ENCODE data around the gene SP5.
"Not testable (repeated sequence)": the region's sequence is repeated elsewhere in the genome, so short reads cannot be mapped to it uniquely, and the experiment has no call there.

SP5 gene

GRCh38 chr2:170711196-170711773 is 3.9 kb upstream of the SP5 start:
- DNase-seq (ENCODE audit: low read depth) = no peak

DNA sequence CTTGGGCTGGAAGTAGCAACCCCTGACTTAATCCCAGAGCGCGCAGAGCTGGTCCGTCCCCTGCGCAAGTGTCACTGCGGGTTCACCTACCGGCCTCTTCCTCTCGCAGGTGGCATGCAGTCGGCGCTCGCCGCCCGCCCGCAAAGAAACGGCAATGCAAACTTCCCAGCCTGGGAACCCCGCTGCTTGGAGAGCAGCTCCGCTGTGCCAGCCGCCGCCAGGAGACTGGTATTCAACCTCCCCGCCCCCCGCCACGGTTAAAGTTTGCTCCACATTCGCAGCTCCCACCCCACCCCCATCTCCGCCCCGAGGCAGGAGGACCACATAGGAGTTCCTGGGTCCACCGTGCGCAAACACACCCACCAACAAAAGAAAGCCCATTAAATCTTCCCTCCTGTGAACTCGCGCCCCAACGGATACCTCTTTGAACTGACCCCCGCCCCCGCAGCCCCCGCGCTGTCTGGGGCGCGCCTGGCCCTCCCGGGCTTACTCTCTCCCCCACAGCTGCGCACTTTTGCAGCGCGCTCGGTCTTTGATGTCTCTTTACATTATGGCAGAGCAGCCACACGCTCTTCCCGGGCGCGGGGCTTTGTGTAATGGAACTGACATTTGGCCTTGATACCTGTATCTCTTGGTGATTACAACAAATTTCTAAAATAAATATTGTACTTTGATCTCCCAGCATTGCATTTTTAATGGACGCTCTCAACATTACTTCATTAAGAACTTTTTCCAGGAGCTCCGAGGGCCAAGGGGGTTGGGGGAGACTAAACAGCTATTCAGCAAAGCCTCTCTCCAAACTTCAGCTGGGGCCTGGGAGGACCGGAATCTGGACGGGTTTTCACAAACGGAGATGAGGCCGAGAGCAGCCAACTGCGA is 3.1 kb upstream of the SP5 start:
- DNase-seq (ENCODE audit: low read depth) = no peak

- no peak for DNase-seq (ENCODE audit: low read depth)
Measured at GRCh38 chr2:170712653-170713542, 2.2 kb upstream of the SP5 start.

GRCh38 chr2:170713543-170714380 is 1.4 kb upstream of the SP5 start:
- DNase-seq (ENCODE audit: low read depth) = no peak

GRCh38 chr2:170714381-170715061 is 616 bp upstream of the SP5 start:
- DNase-seq (ENCODE audit: low read depth) = no peak

- no peak for DNase-seq (ENCODE audit: low read depth)
Measured at GRCh38 chr2:170715932-170716777, 1.0 kb downstream of the SP5 start.

DNA sequence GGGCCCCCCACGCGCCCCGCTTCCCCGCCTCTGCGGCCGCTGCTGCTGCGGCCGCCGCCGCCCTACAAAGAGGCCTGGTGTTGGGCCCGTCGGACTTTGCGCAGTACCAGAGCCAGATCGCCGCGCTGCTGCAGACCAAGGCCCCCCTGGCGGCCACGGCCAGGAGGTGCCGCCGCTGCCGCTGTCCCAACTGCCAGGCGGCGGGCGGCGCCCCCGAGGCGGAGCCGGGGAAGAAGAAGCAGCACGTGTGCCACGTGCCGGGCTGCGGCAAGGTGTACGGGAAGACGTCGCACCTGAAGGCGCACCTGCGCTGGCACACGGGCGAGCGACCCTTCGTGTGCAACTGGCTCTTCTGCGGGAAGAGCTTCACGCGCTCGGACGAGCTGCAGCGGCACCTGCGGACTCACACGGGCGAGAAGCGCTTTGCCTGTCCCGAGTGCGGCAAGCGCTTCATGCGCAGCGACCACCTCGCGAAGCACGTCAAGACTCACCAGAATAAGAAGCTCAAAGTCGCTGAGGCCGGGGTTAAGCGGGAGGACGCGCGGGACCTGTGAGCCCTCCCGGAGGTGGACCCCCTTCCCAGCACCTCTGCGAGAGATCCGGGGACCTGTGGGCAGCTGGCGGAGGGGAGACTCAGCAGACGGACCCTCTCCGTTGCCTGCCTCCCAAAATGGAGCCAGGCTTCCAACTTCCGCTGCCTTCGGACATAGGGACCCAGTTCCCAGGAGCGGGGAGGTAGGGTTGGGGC is 1.9 kb downstream of the SP5 start:
- no peak for DNase-seq (ENCODE audit: low read depth)

DNA sequence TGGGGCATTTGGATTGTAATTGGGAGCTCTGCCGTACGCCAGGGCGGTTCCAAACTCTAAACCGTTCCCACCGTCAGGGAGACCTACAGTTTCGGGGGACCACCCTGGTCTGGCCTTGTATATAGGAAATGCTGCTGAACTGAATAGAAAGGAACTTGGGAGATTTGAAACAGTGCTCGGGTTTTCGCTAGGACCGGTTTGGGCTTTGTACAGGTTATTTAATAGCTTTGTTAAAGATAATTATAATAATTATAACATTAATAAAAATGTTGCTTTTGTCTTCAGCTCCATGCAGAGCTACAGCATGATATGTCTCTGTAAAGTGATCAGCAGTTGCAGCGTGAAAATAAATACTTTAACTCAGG is 2.4 kb downstream of the SP5 start:
- no peak for DNase-seq (ENCODE audit: low read depth)

DNA sequence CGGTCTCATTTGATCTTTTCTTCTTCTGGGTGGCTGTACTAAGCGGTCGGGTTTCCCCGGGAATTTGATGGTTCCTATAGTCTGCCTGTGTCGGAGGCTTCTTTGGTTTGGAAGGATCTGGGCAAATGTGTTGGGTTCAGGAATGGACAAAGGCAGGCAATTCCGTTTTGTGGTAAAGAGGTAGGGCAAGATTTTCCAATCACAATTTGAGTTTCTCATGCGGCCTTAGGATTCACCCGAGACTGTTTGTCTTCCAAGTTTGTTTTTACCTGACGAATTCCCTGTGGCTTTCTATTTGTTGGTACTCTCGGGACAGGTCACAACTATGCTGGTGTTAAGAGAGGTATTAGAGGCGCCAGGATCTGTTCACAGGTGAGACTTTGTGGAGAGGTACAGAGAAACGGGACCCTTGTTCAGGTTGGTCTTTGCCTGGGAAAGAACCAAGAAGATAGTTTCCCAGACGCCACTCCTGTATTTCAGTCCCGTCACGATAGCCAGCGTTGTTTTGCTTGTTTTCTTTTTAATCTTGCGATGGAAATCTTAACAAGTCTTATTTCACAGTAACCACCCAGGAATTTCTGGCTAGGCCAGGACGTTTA is 3.0 kb downstream of the SP5 start:
- no peak for DNase-seq (ENCODE audit: low read depth)

DNA sequence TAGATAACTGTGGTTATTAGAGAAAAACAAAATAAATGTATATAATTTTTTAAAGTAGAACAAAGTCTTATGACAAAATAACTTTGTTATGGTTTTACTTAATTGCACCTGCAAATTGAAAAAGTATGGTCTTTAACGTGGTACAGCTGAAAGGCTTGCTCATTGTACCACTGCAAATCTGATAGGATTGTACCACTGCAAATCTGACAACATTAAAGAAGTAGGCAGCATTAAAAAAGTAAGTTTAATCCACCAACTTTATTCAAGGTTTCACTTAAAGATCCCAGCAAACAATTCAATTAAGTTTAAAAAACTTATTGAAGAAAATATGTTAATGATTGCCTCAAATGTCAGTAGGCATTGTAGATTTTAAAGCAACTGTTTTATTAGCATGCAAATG is 4.7 kb downstream of the SP5 start:
- no peak for DNase-seq (ENCODE audit: low read depth)

GRCh38 chr2:170721678-170722077 is 6.5 kb downstream of the SP5 start:
- DNase-seq (ENCODE audit: low read depth) = no peak

GRCh38 chr2:170722301-170722700 is 7.2 kb downstream of the SP5 start:
- no peak for DNase-seq (ENCODE audit: low read depth)

DNA sequence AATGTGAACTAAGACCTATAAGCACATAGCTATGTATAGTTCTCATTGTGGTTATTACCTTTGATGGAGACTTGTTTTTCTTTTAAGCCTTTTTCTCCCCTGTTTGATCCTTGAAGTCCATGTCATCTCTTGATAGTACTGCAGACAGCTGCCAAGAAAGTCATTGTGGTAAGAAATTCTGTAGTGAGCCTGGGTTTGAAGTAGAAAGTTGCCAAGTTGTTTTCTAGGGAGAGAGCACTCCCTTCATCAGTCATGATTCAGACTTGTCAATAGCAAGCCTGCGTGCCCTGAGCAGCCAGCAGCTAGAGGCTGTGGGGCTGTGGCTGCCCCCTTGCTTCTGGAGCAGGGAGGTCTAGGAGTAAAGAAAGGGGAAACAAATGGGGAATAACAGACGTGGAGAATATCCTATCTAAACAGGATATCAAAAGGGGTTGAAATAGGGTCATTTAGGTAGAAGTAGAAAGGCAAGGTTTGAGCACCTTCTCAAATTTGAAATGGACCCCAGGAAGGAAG is 8.4 kb downstream of the SP5 start:
- no peak for DNase-seq (ENCODE audit: low read depth)

- DNase-seq (ENCODE audit: low read depth) = no peak
Measured at GRCh38 chr2:170733798-170734600, 18.9 kb downstream of the SP5 start.

DNA sequence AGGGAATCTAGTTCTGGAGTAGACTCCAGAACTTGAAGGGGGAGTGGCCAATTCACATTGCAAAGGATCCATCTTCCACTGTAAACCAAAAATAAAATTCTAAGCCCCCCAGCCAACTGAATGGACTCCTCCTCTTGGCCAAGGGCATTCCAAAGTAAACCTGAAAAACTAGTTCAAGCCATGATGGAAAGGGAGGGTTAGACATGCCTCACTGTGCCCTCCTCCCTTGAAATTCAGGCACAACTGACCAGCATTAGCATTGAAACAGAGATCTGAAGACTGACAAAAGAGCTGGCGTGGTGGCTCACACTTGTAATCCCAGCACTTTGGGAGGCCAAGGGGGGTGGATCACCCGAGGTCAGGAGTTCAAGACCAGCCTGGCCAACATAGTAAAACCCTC is 19.5 kb downstream of the SP5 start:
- DNase-seq (ENCODE audit: low read depth) = not testable (repeated sequence)

DNA sequence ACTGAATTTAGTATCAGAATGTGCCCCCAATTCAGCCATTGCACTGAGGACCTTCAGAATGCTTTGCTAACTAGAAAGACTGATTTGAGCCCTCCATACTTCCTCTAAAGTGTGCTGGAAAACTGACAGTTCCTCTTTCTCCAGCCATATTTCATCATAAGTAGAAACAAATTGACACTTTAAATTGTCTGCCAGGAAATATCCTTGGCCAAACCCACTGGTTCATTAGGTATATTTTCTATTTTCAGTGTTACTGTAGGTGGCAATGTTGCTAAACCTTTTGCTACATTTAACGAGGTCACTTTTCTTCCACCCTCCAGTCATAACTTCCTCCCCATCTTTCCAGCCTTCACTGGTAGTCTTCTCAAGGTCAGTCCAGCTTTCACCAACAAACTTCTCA is 21.5 kb downstream of the SP5 start:
- no peak for DNase-seq (ENCODE audit: low read depth)

DNA sequence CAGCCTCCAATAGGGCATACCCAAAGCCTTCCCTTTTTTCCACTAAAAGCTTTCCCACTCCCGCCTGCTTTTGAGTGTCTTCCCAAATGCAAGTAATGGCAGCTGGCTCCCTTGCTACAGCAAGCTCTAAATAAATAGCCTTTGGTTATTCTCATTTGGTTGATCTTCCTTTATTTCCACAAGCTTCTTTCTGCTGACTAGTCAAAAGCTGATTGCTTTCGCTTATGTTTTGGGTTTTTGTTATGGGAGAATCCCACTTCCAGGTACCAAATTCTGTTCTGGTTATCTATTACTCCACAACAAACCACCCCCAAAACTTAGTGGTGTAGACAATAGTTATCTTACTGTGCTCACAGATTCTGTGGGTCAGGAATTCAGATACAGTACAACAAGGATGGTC is 22.3 kb downstream of the SP5 start:
- no peak for DNase-seq (ENCODE audit: low read depth)

GRCh38 chr2:170737821-170738220 is 22.7 kb downstream of the SP5 start:
- no peak for DNase-seq (ENCODE audit: low read depth)
